B cell (primary cell): ENCODE data around the gene CDKN2AIPNL. TPM values are rescaled to one million over a fixed set of nuclear protein-coding genes. Genes with fewer than 3 reads are reported as not detected.
A peak's percentile ranks its signal among the peaks of the same experiment; 100 is the strongest.

Source experiments
- ATAC-seq: fragments of 200-7000 bp; cut with Tn5 transposase; one replicate; pipeline ENCODE4 v1.10.0; 2021; ENCODE audit warnings: low read depth, mild to moderate bottlenecking, moderate number of reproducible peaks, moderate library complexity
- CTCF ChIA-PET: fragments of 350-600 bp; sonication (Branson Sonifier 250); formaldehyde crosslinking; loops from one replicate; lab custom pipeline; 2021; ENCODE audit warnings: antibody characterized with exemption, inconsistent platforms; lab: Charles Lee
- POLR2A ChIA-PET: fragments of 350-600 bp; sonication (Branson Sonifier 250); formaldehyde crosslinking; loops from one replicate; lab custom pipeline; 2021; ENCODE audit warnings: antibody characterized with exemption; lab: Charles Lee
- DNase-seq: peaks from one replicate; pipeline ENCODE4 v3.0.0; 2013
- H2AFZ ChIP-seq: 2 replicates; pipeline ENCODE4 v1.6.1; 2012; ENCODE audit warnings: mild to moderate bottlenecking, low read depth, low read length; ENCODE audit not compliant: insufficient read depth, poor library complexity, severe bottlenecking
- H3K27ac ChIP-seq, 2 donors: 1 replicate in 1 of 2; 2 replicates in 1 of 2; pipeline ENCODE4 v1.5.1; 2012 to 2013; ENCODE audit warnings: low read length in 2 of 2, mild to moderate bottlenecking in 2 of 2, moderate library complexity in 1 of 2
- H3K27me3 ChIP-seq, 4 experiments: fragments of 200-600 bp in 1 of 4; sonication (generic) in 1 of 4; replicated peaks in 1 of 4; 1 replicate in 2 of 4; 2 replicates in 2 of 4; pipeline versions ENCODE4 v1.6.1 to v1.7.0; 2013 to 2016; ENCODE audit warnings: low read length in 3 of 4, mild to moderate bottlenecking in 2 of 4, mixed read lengths in 1 of 4, moderate library complexity in 1 of 4; ENCODE audit not compliant: insufficient read depth in 4 of 4, control insufficient read depth in 3 of 4; ENCODE audit errors: control extremely low read depth in 1 of 4
- H3K36me3 ChIP-seq, 2 experiments: replicated peaks in 1 of 2; 1 replicate in 1 of 2; 2 replicates in 1 of 2; pipeline versions ENCODE4 v1.6.1 to v1.7.1; 2013; ENCODE audit warnings: low read length in 1 of 2; ENCODE audit not compliant: insufficient read depth in 2 of 2, control insufficient read depth in 1 of 2; ENCODE audit errors: control extremely low read depth in 1 of 2, extremely low read depth in 1 of 2
- H3K4me1 ChIP-seq, 2 donors: fragments of 200-600 bp in 1 of 2; sonication (generic) in 1 of 2; 1 replicate in 1 of 2; 2 replicates in 1 of 2; pipeline versions ENCODE4 v1.5.1 to v1.6.1; 2013 to 2017; ENCODE audit warnings: low read length in 2 of 2; ENCODE audit not compliant: control insufficient read depth in 2 of 2, insufficient read depth in 2 of 2
- H3K4me2 ChIP-seq: replicated peaks from 2 replicates; pipeline ENCODE3; 2012; ENCODE audit warnings: mild to moderate bottlenecking, low read depth, low read length; ENCODE audit not compliant: poor library complexity, severe bottlenecking
- H3K4me3 ChIP-seq, 5 experiments: fragments of 200-600 bp in 1 of 5; sonication (generic) in 1 of 5; 1 replicate in 3 of 5; 2 replicates in 2 of 5; pipeline versions ENCODE4 v1.5.1 to v1.7.0; 2011 to 2016; ENCODE audit warnings: low read length in 4 of 5, mild to moderate bottlenecking in 4 of 5, low read depth in 2 of 5, control low read depth in 1 of 5, moderate library complexity in 1 of 5; ENCODE audit not compliant: insufficient read depth in 1 of 5; ENCODE audit errors: control extremely low read depth in 1 of 5, extremely low read depth in 1 of 5
- H3K79me2 ChIP-seq: fragments of 200-600 bp; sonication (generic); one replicate; pipeline ENCODE4 v1.6.0; 2016; ENCODE audit warnings: low read length; ENCODE audit not compliant: control insufficient read depth, insufficient read depth
- H3K9ac ChIP-seq: fragments of 200-600 bp; sonication (generic); 2 replicates; pipeline ENCODE4 v1.6.1; 2017; ENCODE audit warnings: mild to moderate bottlenecking, low read length, moderate library complexity
- H3K9me3 ChIP-seq, 3 donors: one replicate each; pipeline versions ENCODE4 v1.6.1 to v1.7.1; 2013; ENCODE audit warnings: low read length in 2 of 3; ENCODE audit not compliant: control insufficient read depth in 2 of 3, insufficient read depth in 1 of 3; ENCODE audit errors: control extremely low read depth in 1 of 3
- H4K20me1 ChIP-seq: 2 replicates; pipeline ENCODE4 v1.6.0; 2012; ENCODE audit warnings: mild to moderate bottlenecking, low read length; ENCODE audit not compliant: insufficient read depth, control insufficient read depth, poor library complexity, severe bottlenecking
- H3K27ac Mint-ChIP-seq: one replicate; pipeline ENCODE4 v1.8.0; 2021; ENCODE audit warnings: mixed read lengths
- H3K27me3 Mint-ChIP-seq: one replicate; pipeline ENCODE4 v1.8.0; 2021; ENCODE audit warnings: mixed read lengths
- H3K4me1 Mint-ChIP-seq: one replicate; pipeline ENCODE4 v1.8.0; 2021; ENCODE audit warnings: mixed read lengths
- H3K4me3 Mint-ChIP-seq: one replicate; pipeline ENCODE4 v1.8.0; 2021; ENCODE audit warnings: mixed read lengths
- H3K9me3 Mint-ChIP-seq: one replicate; pipeline ENCODE4 v1.8.0; 2022; ENCODE audit warnings: mixed read lengths; ENCODE audit not compliant: insufficient read depth
- CTCF ChIP-seq: fragments of 200-600 bp; IDR thresholded peaks from one replicate; pipeline ENCODE4 v1.8.0; 2022; ENCODE audit warnings: antibody characterized with exemption, mild to moderate bottlenecking
- EZH2 ChIP-seq: IDR thresholded peaks from 2 replicates; pipeline ENCODE4 v1.6.1; 2012; ENCODE audit warnings: borderline replicate concordance, low read depth, mild to moderate bottlenecking, moderate library complexity, low read length; ENCODE audit not compliant: insufficient read depth, poor library complexity, severe bottlenecking
- WGBS: methylation state at CpG from one replicate; pipeline ENCODE4 v1.1.5; 2013; ENCODE audit warnings: missing lambda C conversion rate; ENCODE audit not compliant: insufficient coverage; 5-methylcytosine and 5-hydroxymethylcytosine counted together
- intact Hi-C: fragments of 100-400 bp; cut with micrococcal nuclease; formaldehyde crosslinking; loops from one replicate; pipeline ENCODE4 v1.10.0; 2022
- polyA plus RNA-seq: library from polyadenylated mRNA; depleted of rRNA; stranded (reverse); fragments of >200 nt; gene quantifications from 2 replicates; pipeline ENCODE4 v1.2.3, GENCODE V29; 2012
- total RNA-seq, 2 donors: library from RNA; stranded (reverse); fragments of 120-200 nt in 1 of 2; gene quantifications; 1 replicate in 1 of 2; 2 replicates in 1 of 2; pipeline versions ENCODE4 v1.2.3 to v1.2.4, GENCODE V29; 2013 to 2022

The CDKN2AIPNL gene
- total and polyA plus RNA-seq, 2 donors (not counting 1 experiment from before 2014, with no cell fraction given) = 11.2 to 17.2 TPM

DNA sequence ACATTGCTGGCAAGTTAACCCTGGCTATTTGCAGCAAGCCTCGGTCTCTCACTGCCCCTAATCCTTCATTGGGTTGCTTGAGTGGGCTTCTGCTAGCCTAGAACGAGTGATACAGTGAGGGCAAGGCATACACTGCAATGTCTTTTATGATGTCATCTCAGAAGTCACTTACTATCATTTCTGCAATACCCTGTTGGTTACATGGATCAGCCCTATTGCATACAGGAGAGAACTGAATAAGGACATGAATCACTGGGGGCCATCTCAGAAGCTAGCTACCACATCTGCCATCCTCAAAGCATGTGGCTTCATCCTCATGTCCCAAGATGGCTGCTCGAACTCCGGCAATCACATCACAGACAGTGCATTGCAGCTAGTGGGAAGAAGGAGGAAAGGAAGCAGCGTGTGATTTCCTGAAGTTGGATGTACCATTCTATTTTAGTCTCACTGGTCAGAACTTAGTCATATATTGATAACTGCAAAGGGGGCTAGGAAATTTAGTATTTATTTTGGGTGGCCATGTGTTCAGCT lies 33.3 kb upstream of the CDKN2AIPNL start:
- no peaks in the 10 kb centered on the region for H3K27me3 Mint-ChIP-seq
- ATAC-seq (no peak), DNase-seq (no peak)
- H3K9ac ChIP-seq = peak overlapping the region; percentile 15
- H3K4me2 ChIP-seq = peak overlapping the region; percentile 65
- peaks cover 66% of the 10 kb centered on the region for H3K4me1 Mint-ChIP-seq
- H3K4me3 ChIP-seq = no peak overlapping the region
- H3K36me3 ChIP-seq = no peaks in the 10 kb centered on the region
- intact Hi-C loops = loop anchor here (5.0 kb wide), 1 partner anchor 97 kb away; no protein-coding TSS in a partner anchor
- H3K9me3 ChIP-seq = no peaks in the 10 kb centered on the region
- H3K27ac ChIP-seq = peak overlapping the region; percentile 12 to 52
- peaks cover 37 to 42% of the 10 kb centered on the region in 2 donors for H3K4me1 ChIP-seq
- H3K4me3 Mint-ChIP-seq = peak overlapping the region; percentile 79
- H3K27me3 ChIP-seq = no peaks in the 10 kb centered on the region
- no peaks in the 10 kb centered on the region for H3K9me3 Mint-ChIP-seq
- TF ChIP-seq CTCF (no peak), EZH2 (no peak)
- ChIA-PET CTCF (interaction anchor here (0.9 to 3.2 kb wide), 7 partner anchors 8 to 142 kb away, joined by 3 to 31 read pairs (median 8); partner anchors contain the start of gene CDKN2AIPNL), POLR2A (interaction anchor here (2.2 to 2.5 kb wide), 2 partner anchors 8 to 81 kb away, joined by 20 to 29 read pairs; partner anchors contain the start of gene JADE2)
- H4K20me1 ChIP-seq = no peaks in the 10 kb centered on the region
- WGBS = 90% methylated on average over 2 of the region's 5 CpGs
- H3K27ac Mint-ChIP-seq = peak overlapping the region; percentile 87
- no peaks in the 10 kb centered on the region for H3K79me2 ChIP-seq
- no peak overlapping the region for H2AFZ ChIP-seq

GRCh38 chr5:134440201-134440755 lies 28.6 kb upstream of the CDKN2AIPNL start:
- no peaks in the 10 kb centered on the region for H3K27me3 Mint-ChIP-seq
- Histone ChIP-seq H3K36me3 (no peaks in the 10 kb centered on the region), H3K4me3 (no peak overlapping the region), H3K79me2 (no peaks in the 10 kb centered on the region), H3K9ac (no peak overlapping the region), H3K4me1 (peaks cover 19 to 24% of the 10 kb centered on the region in 2 donors), H4K20me1 (no peaks in the 10 kb centered on the region), H3K9me3 (peaks cover 0 to 3% (median 0%) of the 10 kb centered on the region in 3 donors), H3K27ac (no peak overlapping the region), H3K4me2 (no peak overlapping the region), H3K27me3 (peaks cover 0 to 3% (median 0%) of the 10 kb centered on the region in 4 experiments), H2AFZ (no peak overlapping the region)
- no peak for TF ChIP-seq EZH2
- no peak for TF ChIP-seq CTCF
- H3K4me1 Mint-ChIP-seq = peaks cover 50% of the 10 kb centered on the region
- ATAC-seq = no peak
- no peak for DNase-seq
- no peaks in the 10 kb centered on the region for H3K9me3 Mint-ChIP-seq
- WGBS = 86% methylated on average over 1 of the region's 3 CpGs
- no peak overlapping the region for H3K4me3 Mint-ChIP-seq
- CTCF ChIA-PET = interaction anchor here (0.7 kb wide), 1 partner anchor 39 kb away, joined by 3 read pairs; no protein-coding TSS in a partner anchor
- H3K27ac Mint-ChIP-seq = no peak overlapping the region
- intact Hi-C loops = no loop called here
- POLR2A ChIA-PET = no interaction called here
